PC-9 (cell line): ENCODE measurements around the gene SENP8. TPM values are rescaled to one million over a fixed set of nuclear protein-coding genes. Genes with fewer than 3 reads are reported as not detected.

Experiments
- BruUV-seq: library from RNA; stranded (reverse); fragments of 400-500 nt; replicated peaks from 2 replicates; lab custom pipeline; 2021; lab: Mats Ljungman, UMichigan
- CTCF ChIA-PET: fragments of 300-600 bp; sonication (Branson Sonifier 250); formaldehyde crosslinking; loops from one replicate; lab custom pipeline; 2022; ENCODE audit warnings: antibody characterized with exemption; lab: Charles Lee
- POLR2A ChIA-PET: fragments of 300-600 bp; sonication (Branson Sonifier 250); formaldehyde crosslinking; loops from one replicate; lab custom pipeline; 2022; ENCODE audit warnings: antibody characterized with exemption; ENCODE audit not compliant: unreplicated experiment; lab: Charles Lee
- DNase-seq, 2 experiments: peaks; one replicate each; pipeline versions ENCODE4 v3.0.0 to v3.0.0-alpha.2; 2015 to 2022; ENCODE audit warnings: mixed read lengths in 1 of 2
- H2AFZ ChIP-seq: fragments of 200-600 bp; sonication (generic); 2 replicates; pipeline ENCODE4 v1.8.1; 2017; ENCODE audit warnings: antibody characterized with exemption
- H3F3A ChIP-seq: fragments of 200-600 bp; sonication (generic); 2 replicates; pipeline ENCODE4 v1.8.1; 2017; ENCODE audit warnings: antibody characterized with exemption, mild to moderate bottlenecking, low read depth; ENCODE audit not compliant: insufficient read depth
- H3K27ac ChIP-seq: fragments of 200-600 bp; sonication (generic); 2 replicates; pipeline ENCODE4 v1.6.1; 2016; ENCODE audit warnings: mixed run types
- H3K27me3 ChIP-seq: fragments of 200-600 bp; sonication (generic); 2 replicates; pipeline ENCODE4 v1.6.1; 2016; ENCODE audit warnings: low read depth, mixed run types; ENCODE audit not compliant: insufficient read depth
- H3K36me3 ChIP-seq: fragments of 200-600 bp; sonication (generic); 2 replicates; pipeline ENCODE4 v1.6.1; 2016; ENCODE audit warnings: low read depth, mixed run types
- H3K4me1 ChIP-seq: fragments of 200-600 bp; sonication (generic); replicated peaks from 2 replicates; pipeline ENCODE4 v1.6.1; 2016; ENCODE audit warnings: mixed run types; ENCODE audit not compliant: insufficient read depth
- H3K4me2 ChIP-seq: fragments of 200-600 bp; sonication (generic); 2 replicates; pipeline ENCODE4 v1.6.1; 2017; ENCODE audit warnings: mixed run types
- H3K4me3 ChIP-seq: fragments of 200-600 bp; sonication (generic); 2 replicates; pipeline ENCODE4 v1.6.1; 2016; ENCODE audit warnings: mixed run types
- H3K79me2 ChIP-seq: fragments of 200-600 bp; sonication (generic); 2 replicates; pipeline ENCODE4 v1.6.1; 2017; ENCODE audit warnings: low read depth, mixed run types
- H3K9me2 ChIP-seq: fragments of 200-600 bp; sonication (generic); 2 replicates; pipeline ENCODE4 v1.8.1; 2017; ENCODE audit warnings: mild to moderate bottlenecking; ENCODE audit not compliant: insufficient read depth
- H3K9me3 ChIP-seq: fragments of 200-600 bp; sonication (generic); 2 replicates; pipeline ENCODE4 v1.8.1; 2016; ENCODE audit warnings: low read depth; ENCODE audit not compliant: insufficient read depth
- H4K20me1 ChIP-seq: fragments of 200-600 bp; sonication (generic); 2 replicates; pipeline ENCODE4 v1.8.1; 2017; ENCODE audit not compliant: insufficient read depth
- CTCF ChIP-seq: fragments of 200-600 bp; sonication (generic); conservative IDR thresholded peaks from 2 replicates; pipeline ENCODE4 v1.6.1; 2017; ENCODE audit warnings: mixed run types, antibody characterized with exemption, mild to moderate bottlenecking, moderate library complexity
- EZH2 ChIP-seq: fragments of 200-600 bp; sonication (generic); IDR thresholded peaks from 2 replicates; pipeline ENCODE4 v1.8.0; 2017; ENCODE audit warnings: antibody characterized with exemption, low read depth
- intact Hi-C: fragments of 100-400 bp; cut with micrococcal nuclease; formaldehyde crosslinking; loops from one replicate; pipeline ENCODE4 v1.10.0; 2022; ENCODE audit not compliant: unreplicated experiment
- total RNA-seq: library from RNA; stranded (reverse); gene quantifications from 2 replicates; pipeline ENCODE4 v1.2.3, GENCODE V29; 2021

The SENP8 gene
- total RNA-seq, 1 experiment from 2014 or later, result 3.8 TPM

GRCh38 chr15:72106068-72106467 is 12.1 kb upstream of the SENP8 start:
- H3K27me3 ChIP-seq, result no peaks in the 10 kb centered on the region
- H3K79me2 ChIP-seq, result 0 out of 2 replicates have a peak, but pooled peaks cover 3% of the 10 kb centered on the region
- CTCF ChIA-PET, result no interaction called here
- no peak overlapping the region for H3K27ac ChIP-seq
- no peaks in the 10 kb centered on the region for H3K9me2 ChIP-seq
- no peak overlapping the region for H3K4me3 ChIP-seq
- H3K36me3 ChIP-seq, result no peaks in the 10 kb centered on the region
- intact Hi-C loops, result no loop called here
- TF ChIP-seq EZH2, result no peak
- no peak for TF ChIP-seq CTCF
- no peaks in the 10 kb centered on the region for H3K9me3 ChIP-seq
- DNase-seq, result no peak
- no peak overlapping the region for H3K4me2 ChIP-seq
- BruUV-seq, result no TSS peak
- H4K20me1 ChIP-seq, result no peaks in the 10 kb centered on the region
- POLR2A ChIA-PET, result no interaction called here
- H3K4me1 ChIP-seq, result 0 out of 2 replicates have a peak, but pooled peaks cover 4% of the 10 kb centered on the region
- H3F3A ChIP-seq, result no peaks in the 10 kb centered on the region
- no peak overlapping the region for H2AFZ ChIP-seq

- H3K4me3 ChIP-seq, result no peak overlapping the region
- intact Hi-C loops, result no loop called here
- no peak overlapping the region for H3K27ac ChIP-seq
- DNase-seq, result peak in 1 of 2 experiments; percentile 47
- no peaks in the 10 kb centered on the region for H3K9me3 ChIP-seq
- peaks cover 20% of the 10 kb centered on the region for H3K79me2 ChIP-seq
- POLR2A ChIA-PET, result no interaction called here
- H3F3A ChIP-seq, result no peaks in the 10 kb centered on the region
- no peaks in the 10 kb centered on the region for H3K9me2 ChIP-seq
- no peaks in the 10 kb centered on the region for H4K20me1 ChIP-seq
- CTCF ChIA-PET, result no interaction called here
- BruUV-seq, result no TSS peak
- TF ChIP-seq CTCF (no peak), EZH2 (no peak)
- H3K4me2 ChIP-seq, result no peak overlapping the region
- no peak overlapping the region for H2AFZ ChIP-seq
- H3K27me3 ChIP-seq, result no peaks in the 10 kb centered on the region
- H3K36me3 ChIP-seq, result no peaks in the 10 kb centered on the region
- 0 out of 2 replicates have a peak, but pooled peaks cover 4% of the 10 kb centered on the region for H3K4me1 ChIP-seq
These were observed 7.8 kb upstream of the SENP8 start for GRCh38 chr15:72110355-72110754.

- Histone ChIP-seq H3K4me3 (no peak overlapping the region), H2AFZ (no peak overlapping the region), H3K4me1 (peaks cover 11% of the 10 kb centered on the region; the same call in 1 of the 2 replicates), H3K27me3 (no peaks in the 10 kb centered on the region), H3K9me3 (no peaks in the 10 kb centered on the region), H3K36me3 (no peaks in the 10 kb centered on the region), H3K9me2 (no peaks in the 10 kb centered on the region), H4K20me1 (no peaks in the 10 kb centered on the region), H3K79me2 (peaks cover 34% of the 10 kb centered on the region), H3K4me2 (no peak overlapping the region), H3K27ac (no peak overlapping the region), H3F3A (no peaks in the 10 kb centered on the region)
- ChIA-PET POLR2A (interaction anchor here (0.7 kb wide), 1 partner anchor 127 kb away, joined by 4 read pairs; no protein-coding TSS in a partner anchor), CTCF (no interaction called here)
- intact Hi-C loops, result no loop called here
- no peak for DNase-seq
- no TSS peak for BruUV-seq
- TF ChIP-seq CTCF (no peak), EZH2 (no peak)
These were observed 6.1 kb upstream of the SENP8 start for GRCh38 chr15:72112116-72112515.
